Left ventricle myocardium superior (tissue), 1 donor: Measurements from ENCODE around the gene KCNK5. TPM values are rescaled to one million over a fixed set of nuclear protein-coding genes. Genes with fewer than 3 reads are reported as not detected.

Experiments used
- ATAC-seq: fragments of 200-7000 bp; cut with Tn5 transposase; one replicate; pipeline ENCODE4 v1.9.1; 2020; ENCODE audit warnings: mild to moderate bottlenecking, moderate library complexity
- DNase-seq: peaks from one replicate; pipeline ENCODE4 v3.0.0-alpha.2; 2020
- intact Hi-C: fragments of 100-400 bp; cut with micrococcal nuclease; formaldehyde crosslinking; loops from one replicate; pipeline ENCODE4 v1.11.0; 2022
- total RNA-seq: library from RNA; stranded (reverse); fragmentation: NEBNext Ultra II Directional; extraction: Animal tissue kit (Norgen Biotek cat#: 25700); gene quantifications from one replicate; pipeline ENCODE4 v1.2.1, GENCODE V29; 2021
- donor health status: DM: no; HTN: yes; CAD: no; lungs with severe emphysema.

The KCNK5 gene
- total RNA-seq, 1 donor from 2014 or later, result 0.50 TPM

- DNase-seq (no peak), ATAC-seq (no peak)
- intact Hi-C loops, result no loop called here
These were observed 7.3 kb downstream of the KCNK5 start for GRCh38 chr6:39221779-39222641.

DNA sequence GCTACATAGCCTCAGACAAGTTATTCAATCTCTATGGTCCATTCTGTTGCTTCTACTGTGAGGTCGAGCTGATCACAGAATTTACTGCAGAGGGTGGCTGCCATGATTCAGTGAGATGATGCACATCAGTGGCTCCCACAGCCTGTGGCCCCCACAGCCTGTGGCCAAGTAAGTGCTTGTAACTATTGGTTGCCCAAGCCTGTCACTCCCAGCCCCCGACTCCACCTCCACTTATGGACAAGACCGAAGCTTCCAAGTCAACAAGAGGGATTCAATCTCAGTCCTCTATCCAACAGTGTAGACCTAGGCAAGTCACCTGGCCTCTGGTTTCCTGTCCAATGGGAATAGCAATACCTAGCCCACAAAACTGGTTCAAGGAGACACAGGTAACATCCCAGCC, 8.2 kb downstream of the KCNK5 start:
- intact Hi-C loops, result no loop called here
- no peak for ATAC-seq
- DNase-seq, result no peak

- intact Hi-C loops, result no loop called here
- no peak for ATAC-seq
- no peak for DNase-seq
These were observed 10.3 kb downstream of the KCNK5 start for GRCh38 chr6:39218868-39219567.

DNA sequence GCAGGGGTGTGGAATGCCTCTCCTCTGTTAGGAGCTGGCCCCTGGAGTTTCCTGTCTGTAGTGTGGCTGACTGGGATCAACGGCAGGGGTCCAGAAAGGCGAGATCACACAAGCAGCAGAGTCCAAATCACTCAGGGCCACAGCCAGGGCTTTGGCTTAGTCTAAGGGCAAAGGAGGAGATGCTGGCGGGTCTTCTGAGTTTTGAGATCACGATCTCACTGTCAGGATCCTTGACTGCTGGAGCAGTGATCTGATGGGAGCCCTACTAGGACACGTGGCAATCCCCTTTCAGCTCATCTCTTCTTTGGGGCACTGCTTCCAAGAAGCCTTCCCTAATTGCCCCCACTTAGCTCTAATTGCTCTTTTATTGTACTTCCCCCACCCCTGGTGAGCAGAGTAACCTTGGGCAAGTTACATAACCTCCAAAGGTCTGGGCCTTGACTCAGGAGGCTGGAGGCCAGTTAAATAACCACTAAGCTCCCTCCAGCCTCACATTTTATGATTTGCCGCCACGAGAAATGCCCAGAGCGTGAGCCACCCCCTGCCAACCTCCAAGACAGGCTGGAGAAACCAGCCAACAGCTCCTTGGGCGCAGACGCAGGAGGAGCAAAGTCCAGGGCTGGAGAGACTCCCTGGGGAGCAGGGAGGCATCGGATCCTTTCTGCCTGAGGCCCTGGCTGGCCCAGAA, 12.0 kb downstream of the KCNK5 start:
- intact Hi-C loops, result no loop called here
- ATAC-seq, result no peak
- DNase-seq, result no peak

GRCh38 chr6:39215640-39216158, 13.6 kb downstream of the KCNK5 start:
- ATAC-seq (no peak), DNase-seq (no peak)
- intact Hi-C loops, result no loop called here

- ATAC-seq (no peak), DNase-seq (no peak)
- intact Hi-C loops, result no loop called here
These were observed 14.2 kb downstream of the KCNK5 start for GRCh38 chr6:39214846-39215639.

DNA sequence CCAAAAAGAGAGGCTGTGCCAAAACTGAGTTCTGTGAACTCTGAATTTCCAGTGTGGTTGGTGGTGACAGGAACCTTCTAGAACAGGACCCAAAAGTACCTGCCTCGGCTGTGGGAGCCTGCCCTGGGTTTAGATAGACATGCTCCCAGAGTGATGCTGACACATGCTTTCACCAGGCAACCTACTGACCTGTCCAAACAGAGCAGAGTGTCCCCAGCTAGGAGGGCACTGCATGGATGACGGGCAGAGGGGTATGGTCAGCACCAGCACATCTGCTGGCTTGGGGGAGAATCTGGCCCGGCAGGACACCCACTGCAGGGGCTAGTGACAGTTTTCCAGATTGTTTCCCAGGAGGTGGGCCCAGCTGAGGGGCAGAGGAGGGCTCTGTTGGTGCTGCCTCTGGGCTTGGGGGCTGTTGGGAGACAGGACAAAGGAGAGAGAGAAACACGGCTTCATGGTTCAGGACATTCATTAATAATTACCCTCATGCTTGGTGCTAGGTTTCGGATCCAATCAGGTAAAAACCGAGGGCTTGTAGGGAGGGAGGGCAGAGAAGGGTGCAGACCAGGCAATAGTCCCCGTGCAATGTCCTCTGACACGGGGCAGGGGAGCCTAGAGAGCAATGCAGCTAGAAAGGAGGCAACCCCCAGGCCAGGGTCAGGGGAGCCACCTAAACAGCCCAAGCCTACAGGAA, 15.0 kb downstream of the KCNK5 start:
- intact Hi-C loops, result no loop called here
- ATAC-seq (no peak), DNase-seq (no peak)

DNA sequence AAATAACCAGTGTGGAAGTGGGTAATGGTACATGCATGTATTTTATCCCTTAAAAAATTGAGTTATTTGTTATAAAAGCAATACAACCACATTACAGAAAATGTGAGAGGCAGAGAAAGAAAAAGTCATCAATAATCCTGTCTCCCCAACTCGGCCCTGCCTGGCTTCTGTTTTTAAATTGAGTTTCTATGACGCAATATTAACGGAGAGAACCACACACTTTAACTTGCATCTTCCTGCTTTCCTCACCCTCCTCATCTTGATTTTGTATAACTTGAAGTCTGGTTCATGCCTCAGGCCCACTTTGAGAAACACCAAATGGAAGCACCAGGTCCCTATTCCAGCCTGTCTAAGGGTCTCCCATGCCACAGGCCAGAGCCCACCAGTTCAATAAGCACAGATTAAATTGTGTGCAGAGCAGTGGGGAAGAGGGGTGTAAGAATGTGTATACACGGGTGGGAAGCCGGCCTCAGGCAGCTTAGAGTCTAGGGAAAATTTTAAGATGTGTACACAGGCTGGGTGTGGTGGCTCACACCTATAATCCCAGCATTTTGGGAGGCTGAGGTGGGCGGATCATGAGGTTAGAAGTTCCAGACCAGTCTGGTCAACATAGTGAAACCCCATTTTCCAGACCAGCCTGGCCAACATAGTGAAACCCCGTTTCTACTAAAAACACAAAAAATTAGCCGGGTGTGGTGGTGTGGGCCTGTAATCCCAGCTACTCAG, 15.9 kb downstream of the KCNK5 start:
- DNase-seq (no peak), ATAC-seq (no peak)
- intact Hi-C loops, result no loop called here

DNA sequence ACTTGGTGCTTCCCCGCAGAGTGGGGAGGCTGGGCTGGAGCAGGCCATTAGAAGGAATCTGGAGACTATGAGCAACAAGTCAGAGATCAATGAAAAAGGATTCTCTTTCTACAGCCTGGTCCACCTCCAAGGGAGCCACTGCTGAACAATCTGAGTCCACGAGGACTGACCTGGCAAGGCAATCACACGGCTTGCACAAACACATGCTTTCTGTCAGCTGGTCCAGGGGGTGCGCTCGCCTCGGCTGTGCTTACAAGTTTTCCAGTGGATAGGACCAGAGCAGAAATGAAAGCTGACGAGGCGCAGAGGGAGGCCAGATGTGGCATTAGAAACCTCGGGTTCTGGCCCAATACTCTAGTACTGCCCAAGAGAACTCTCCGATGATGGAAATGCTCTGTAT, 18.1 kb downstream of the KCNK5 start:
- intact Hi-C loops, result no loop called here
- ATAC-seq (no peak), DNase-seq (no peak)

GRCh38 chr6:39210450-39210849, 18.8 kb downstream of the KCNK5 start:
- ATAC-seq, result no peak
- intact Hi-C loops, result no loop called here
- DNase-seq, result no peak

DNA sequence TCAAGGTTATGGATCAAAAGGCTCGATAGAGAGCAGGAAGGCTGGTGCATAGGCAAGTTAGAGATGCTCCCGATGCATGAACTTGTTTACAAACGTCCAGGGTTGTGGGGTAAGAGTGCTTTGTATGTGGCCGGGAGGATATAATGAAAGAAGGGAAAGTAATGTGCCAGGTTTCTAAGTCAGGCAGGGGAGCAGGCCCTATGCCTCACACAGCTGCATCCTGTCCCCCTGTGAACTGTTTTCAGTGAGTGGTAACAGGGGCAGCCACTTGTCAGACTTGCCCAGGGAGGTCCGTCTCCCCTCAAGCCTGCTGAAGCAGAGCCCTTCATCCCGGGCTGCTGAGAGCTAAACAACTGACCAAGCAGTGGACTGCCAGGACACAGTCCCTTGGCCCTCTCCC, 19.4 kb downstream of the KCNK5 start:
- ATAC-seq (no peak), DNase-seq (no peak)
- intact Hi-C loops, result no loop called here

DNA sequence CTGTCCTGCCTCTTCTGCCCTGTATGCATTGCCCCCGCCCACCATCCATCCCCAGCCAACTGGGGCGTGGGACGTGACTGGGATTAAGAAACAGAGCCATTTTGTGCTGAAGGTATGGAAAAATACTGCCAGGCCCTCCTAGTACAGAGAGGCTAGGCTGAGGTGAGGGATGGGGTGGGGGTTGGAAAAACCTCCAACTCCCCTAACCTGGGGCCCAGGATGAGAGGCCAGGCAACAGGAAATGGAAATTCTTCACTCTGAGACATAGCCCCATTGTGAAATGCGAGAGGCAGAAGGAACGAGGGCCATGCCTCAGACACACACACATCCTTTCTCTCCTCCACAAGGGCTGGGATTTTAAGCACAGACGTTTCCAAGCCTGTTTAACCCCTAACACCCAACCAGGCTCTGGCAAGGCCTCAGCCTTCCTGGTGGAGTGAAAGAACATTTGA, 19.9 kb downstream of the KCNK5 start:
- intact Hi-C loops, result no loop called here
- ATAC-seq, result no peak
- no peak for DNase-seq

GRCh38 chr6:39208223-39208739, 21.0 kb downstream of the KCNK5 start:
- intact Hi-C loops, result no loop called here
- DNase-seq (no peak), ATAC-seq (no peak)

- intact Hi-C loops, result no loop called here
- DNase-seq, result no peak
- no peak for ATAC-seq
These were observed 21.7 kb downstream of the KCNK5 start for GRCh38 chr6:39207416-39208222.

GRCh38 chr6:39206250-39206721, 23.0 kb downstream of the KCNK5 start:
- DNase-seq, result no peak
- intact Hi-C loops, result no loop called here
- no peak for ATAC-seq

- intact Hi-C loops, result no loop called here
These were observed 24.5 kb downstream of the KCNK5 start for GRCh38 chr6:39204646-39205244.

More at GRCh38 chr6:39204646-39205244, 24.5 kb downstream of the KCNK5 start:
- ATAC-seq (no peak), DNase-seq (no peak)
